Muscle layer of colon (tissue), 2 donors: ENCODE measurements around the gene AKAP13.
A peak's percentile ranks its signal among the peaks of the same experiment; 100 is the strongest.

Experiments
- H3K27ac ChIP-seq: one replicate; pipeline ENCODE4 v1.7.0; 2013; ENCODE audit warnings: low read depth, mild to moderate bottlenecking, low read length, moderate library complexity
- H3K27me3 ChIP-seq, 2 donors: one replicate each; pipeline ENCODE4 v1.7.0; 2013; ENCODE audit warnings: low read length in 2 of 2, mild to moderate bottlenecking in 2 of 2; ENCODE audit not compliant: insufficient read depth in 2 of 2, control insufficient read depth in 1 of 2
- H3K36me3 ChIP-seq: one replicate; pipeline ENCODE4 v1.7.0; 2013; ENCODE audit warnings: mild to moderate bottlenecking, low read length; ENCODE audit not compliant: insufficient read depth
- H3K4me1 ChIP-seq: one replicate; pipeline ENCODE4 v1.7.0; 2013; ENCODE audit warnings: mild to moderate bottlenecking, low read length; ENCODE audit not compliant: insufficient read depth
- H3K4me3 ChIP-seq, 2 donors: one replicate each; pipeline ENCODE4 v1.7.0; 2013; ENCODE audit warnings: low read length in 2 of 2, low read depth in 1 of 2, mild to moderate bottlenecking in 1 of 2, moderate library complexity in 1 of 2
- H3K9ac ChIP-seq: one replicate; pipeline ENCODE4 v1.7.0; 2013; ENCODE audit warnings: low read length
- H3K9me3 ChIP-seq: one replicate; pipeline ENCODE4 v1.7.0; 2013; ENCODE audit warnings: mild to moderate bottlenecking, low read length
- donor health status: abdominal sarcoma.
- donor health status: Adenocarcinoma of cecum.

Gene AKAP13

GRCh38 chr15:85379403-85380131 lies 836 bp upstream of the AKAP13 start:
- H3K36me3 ChIP-seq: no peaks in the 10 kb centered on the region
- H3K27ac ChIP-seq: peak overlapping the region; percentile 45
- H3K9me3 ChIP-seq: no peaks in the 10 kb centered on the region
- peak overlapping the region; percentile 24 to 90 for H3K4me3 ChIP-seq
- H3K9ac ChIP-seq: no peak overlapping the region
- no peaks in the 10 kb centered on the region for H3K27me3 ChIP-seq
- peaks cover 20% of the 10 kb centered on the region for H3K4me1 ChIP-seq

GRCh38 chr15:85380812-85381642 lies 624 bp downstream of the AKAP13 start:
- Histone ChIP-seq H3K9ac (no peak overlapping the region), H3K36me3 (no peaks in the 10 kb centered on the region), H3K9me3 (no peaks in the 10 kb centered on the region), H3K27ac (peak overlapping the region; percentile 80), H3K4me1 (peaks cover 20% of the 10 kb centered on the region), H3K4me3 (peak overlapping the region; percentile 49 to 71), H3K27me3 (no peaks in the 10 kb centered on the region)

DNA sequence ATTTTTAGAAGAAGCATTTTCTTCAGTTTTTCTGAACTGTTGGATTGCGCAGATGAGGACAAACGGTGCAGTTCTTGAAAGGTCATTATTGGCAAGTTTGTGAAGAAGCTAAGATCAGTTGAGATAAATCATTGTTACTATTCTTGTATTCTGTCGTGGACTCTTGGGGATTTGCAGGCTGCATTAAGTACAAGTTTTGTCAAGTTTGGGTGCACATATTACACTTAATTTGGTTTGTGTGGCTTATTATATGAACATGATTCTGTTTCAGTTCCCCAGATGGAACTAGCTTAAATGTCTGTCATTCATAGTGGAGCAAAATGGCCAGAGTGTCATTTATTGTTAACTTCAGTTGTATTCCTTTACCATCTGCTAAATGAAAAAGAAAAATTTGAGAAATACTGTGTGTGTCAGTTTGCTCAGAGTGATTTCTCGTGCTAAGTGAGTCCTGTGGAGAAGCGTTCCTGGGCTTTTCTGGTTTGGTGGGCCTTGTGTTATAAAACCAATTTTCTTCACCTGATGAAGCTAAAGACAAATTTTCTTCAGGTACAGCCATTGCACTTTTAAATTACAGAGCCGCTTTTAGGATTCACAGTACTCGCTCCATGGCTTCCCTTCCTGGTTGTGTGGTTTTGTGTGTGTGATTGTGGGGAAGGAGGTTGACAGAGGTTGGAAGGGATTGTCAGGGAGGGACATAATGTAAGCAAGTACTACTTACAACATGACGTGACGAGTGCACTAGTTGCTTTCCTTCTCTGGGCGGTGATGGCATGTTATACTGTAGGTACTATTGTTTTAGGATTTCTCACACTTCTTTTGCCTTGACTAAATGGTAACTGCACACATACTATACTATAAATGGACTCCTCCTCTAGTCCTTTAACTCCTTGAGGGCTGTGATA lies 1.7 kb downstream of the AKAP13 start:
- H3K36me3 ChIP-seq: no peaks in the 10 kb centered on the region
- H3K9ac ChIP-seq: peak overlapping the region; percentile 51
- H3K27ac ChIP-seq: peak overlapping the region; percentile 48
- H3K4me3 ChIP-seq: peak overlapping the region; percentile 36 to 49
- H3K9me3 ChIP-seq: no peaks in the 10 kb centered on the region
- H3K27me3 ChIP-seq: no peaks in the 10 kb centered on the region
- H3K4me1 ChIP-seq: peaks cover 20% of the 10 kb centered on the region

- H3K27ac ChIP-seq: no peak overlapping the region
- H3K4me3 ChIP-seq: peak overlapping the region in 1 of 2 donors; percentile 49
Observed at GRCh38 chr15:85382942-85383341, 2.5 kb downstream of the AKAP13 start.

GRCh38 chr15:85383470-85384148 lies 3.2 kb downstream of the AKAP13 start:
- Histone ChIP-seq H3K4me3 (no peak overlapping the region), H3K9me3 (no peaks in the 10 kb centered on the region), H3K4me1 (peaks cover 21% of the 10 kb centered on the region), H3K27ac (no peak overlapping the region), H3K27me3 (no peaks in the 10 kb centered on the region), H3K36me3 (no peaks in the 10 kb centered on the region), H3K9ac (no peak overlapping the region)

More at GRCh38 chr15:85382942-85383341, 2.5 kb downstream of the AKAP13 start:
- Histone ChIP-seq H3K9ac (peak overlapping the region; percentile 51), H3K27me3 (no peaks in the 10 kb centered on the region), H3K36me3 (no peaks in the 10 kb centered on the region), H3K9me3 (no peaks in the 10 kb centered on the region), H3K4me1 (peaks cover 20% of the 10 kb centered on the region)

DNA sequence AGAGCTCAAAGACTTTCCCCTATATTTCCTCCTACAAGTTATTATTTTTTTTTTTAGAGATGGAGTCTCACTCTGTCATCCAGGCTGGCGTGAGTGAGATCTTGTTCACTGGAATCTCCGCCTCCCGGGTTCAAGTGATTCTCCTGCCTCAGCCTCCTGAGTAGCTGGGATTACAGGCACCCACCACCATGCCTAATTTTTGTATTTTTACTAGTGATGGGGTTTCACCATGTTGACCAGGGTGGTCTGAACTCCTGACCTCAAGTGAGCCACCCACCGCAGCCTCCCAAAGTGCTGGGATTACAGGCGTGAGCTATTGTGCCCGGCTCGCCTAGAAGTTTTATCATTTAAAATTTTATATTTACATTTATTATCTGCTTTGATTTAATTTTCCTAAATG lies 5.9 kb downstream of the AKAP13 start:
- no peak overlapping the region for H3K4me3 ChIP-seq
- H3K4me1 ChIP-seq: peaks cover 29% of the 10 kb centered on the region
- H3K27me3 ChIP-seq: no peaks in the 10 kb centered on the region
- H3K9ac ChIP-seq: no peak overlapping the region
- no peaks in the 10 kb centered on the region for H3K36me3 ChIP-seq
- no peak overlapping the region for H3K27ac ChIP-seq
- no peaks in the 10 kb centered on the region for H3K9me3 ChIP-seq

DNA sequence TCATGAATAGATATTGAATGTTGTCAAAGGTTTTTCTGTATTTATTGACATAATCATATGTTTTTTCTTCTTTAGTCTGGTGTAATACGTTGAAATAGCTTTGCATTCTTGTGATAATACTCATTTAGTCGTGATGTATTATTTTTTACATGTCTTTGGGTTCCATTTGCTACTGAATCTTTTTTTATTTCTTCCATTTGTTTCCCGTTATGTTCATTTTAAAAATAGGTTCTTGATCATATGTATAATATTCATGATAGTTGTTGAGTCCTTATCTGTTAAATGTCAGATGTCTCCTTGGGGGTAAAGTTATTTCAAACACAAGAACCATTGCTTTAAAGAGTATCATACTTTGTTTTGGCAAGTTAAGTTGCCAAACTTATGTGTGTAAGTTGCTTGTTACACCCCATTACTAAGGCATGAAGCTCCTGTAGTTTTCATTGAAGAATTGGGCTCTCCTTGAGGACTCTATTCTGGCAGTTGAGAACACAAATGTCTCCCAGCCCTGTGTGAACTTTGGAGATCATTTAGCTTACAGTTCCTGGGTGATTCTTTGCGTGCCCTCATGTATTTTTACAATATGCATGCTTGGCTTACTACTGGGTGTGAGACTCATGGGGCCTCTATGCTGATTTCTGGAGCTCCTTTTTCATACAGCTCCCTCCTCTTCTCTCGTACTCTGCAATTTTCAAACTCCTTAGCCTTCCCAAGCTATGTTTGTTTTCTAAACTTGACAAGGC lies 8.3 kb downstream of the AKAP13 start:
- Histone ChIP-seq H3K4me1 (peaks cover 10% of the 10 kb centered on the region), H3K9me3 (no peaks in the 10 kb centered on the region), H3K9ac (no peak overlapping the region), H3K4me3 (no peak overlapping the region), H3K27me3 (no peaks in the 10 kb centered on the region), H3K27ac (no peak overlapping the region), H3K36me3 (no peaks in the 10 kb centered on the region)

DNA sequence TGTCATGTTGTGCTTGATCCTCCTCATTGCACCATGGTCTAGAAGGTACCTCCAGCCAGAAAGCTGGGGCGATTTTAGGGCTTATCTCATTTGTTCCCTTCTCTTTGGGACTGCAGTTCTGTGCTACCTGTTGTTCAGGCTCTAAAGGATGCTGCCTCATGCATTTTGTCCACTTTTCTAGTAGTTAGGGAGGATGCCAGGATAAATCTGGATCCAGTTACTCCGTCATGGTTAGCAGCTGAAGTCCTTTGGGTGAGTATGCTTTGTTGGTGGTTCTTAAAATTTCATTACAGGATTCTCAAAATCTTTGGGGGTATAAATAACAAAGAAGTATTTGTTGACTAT lies 8.9 kb downstream of the AKAP13 start:
- H3K27ac ChIP-seq: no peak overlapping the region
- no peaks in the 10 kb centered on the region for H3K36me3 ChIP-seq
- H3K4me3 ChIP-seq: no peak overlapping the region
- H3K4me1 ChIP-seq: peaks cover 15% of the 10 kb centered on the region
- H3K27me3 ChIP-seq: no peaks in the 10 kb centered on the region
- H3K9ac ChIP-seq: no peak overlapping the region
- H3K9me3 ChIP-seq: no peaks in the 10 kb centered on the region

- H3K4me3 ChIP-seq: no peak overlapping the region
- H3K4me1 ChIP-seq: peaks cover 20% of the 10 kb centered on the region
- H3K9ac ChIP-seq: no peak overlapping the region
- H3K36me3 ChIP-seq: no peaks in the 10 kb centered on the region
- no peak overlapping the region for H3K27ac ChIP-seq
- H3K27me3 ChIP-seq: no peaks in the 10 kb centered on the region
- H3K9me3 ChIP-seq: no peaks in the 10 kb centered on the region
Observed at GRCh38 chr15:85389772-85390171, 9.4 kb downstream of the AKAP13 start.

DNA sequence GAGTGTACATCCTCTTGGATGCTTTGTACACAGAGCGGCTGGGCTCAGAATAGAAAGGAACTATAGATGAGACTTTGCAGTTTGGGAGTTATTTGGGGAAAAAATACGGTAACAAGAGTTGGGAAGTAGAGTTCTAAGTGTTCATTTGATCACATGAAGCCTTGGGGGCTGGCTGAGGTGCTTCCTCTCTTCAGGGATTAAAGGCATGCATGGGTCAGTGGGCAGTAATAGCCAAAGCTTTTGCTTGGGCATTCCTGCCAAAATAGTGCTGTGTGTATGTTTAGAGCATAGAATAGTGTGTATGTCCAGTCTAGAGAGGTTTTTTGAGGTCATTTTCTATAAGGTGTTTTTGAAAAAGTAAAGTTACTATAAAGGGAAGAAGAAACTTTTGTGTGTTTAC lies 12.8 kb downstream of the AKAP13 start:
- Histone ChIP-seq H3K36me3 (no peaks in the 10 kb centered on the region), H3K27me3 (no peaks in the 10 kb centered on the region), H3K4me3 (no peak overlapping the region), H3K9me3 (no peaks in the 10 kb centered on the region), H3K27ac (no peak overlapping the region), H3K9ac (no peak overlapping the region), H3K4me1 (peaks cover 51% of the 10 kb centered on the region)
